Keratinocyte (primary cell): Measurements from ENCODE around the gene CYB5R4. TPM values are rescaled to one million over a fixed set of nuclear protein-coding genes. Genes with fewer than 3 reads are reported as not detected.

Experiments
- DNase-seq: peaks from one replicate; pipeline ENCODE4 v3.0.0-alpha.2; 2011; ENCODE audit warnings: low read depth, missing footprints, low spot score
- FAIRE-seq: peaks from 2 replicates; lab custom pipeline; 2011; peaks lifted over from hg19 to GRCh38; lab: Jason Lieb, UNC
- H2AFZ ChIP-seq: 2 replicates; pipeline ENCODE4 v1.6.0; 2012; ENCODE audit warnings: low read length, control low read depth, inconsistent platforms; ENCODE audit not compliant: control insufficient read depth
- H3K27ac ChIP-seq: 2 replicates; pipeline ENCODE4 v1.5.1; 2011; ENCODE audit warnings: low read length; ENCODE audit not compliant: control insufficient read depth, insufficient read depth
- H3K27me3 ChIP-seq: 3 replicates; pipeline ENCODE4 v1.6.0; 2011; ENCODE audit warnings: low read length; ENCODE audit not compliant: control insufficient read depth, insufficient read depth; ENCODE audit errors: extremely low read depth
- H3K36me3 ChIP-seq, 2 experiments: 2 replicates in 1 of 2; 3 replicates in 1 of 2; pipeline ENCODE4 v1.5.1; 2011; ENCODE audit warnings: low read length in 2 of 2, mild to moderate bottlenecking in 1 of 2; ENCODE audit not compliant: control insufficient read depth in 2 of 2, insufficient read depth in 2 of 2; ENCODE audit errors: extremely low read depth in 1 of 2
- H3K4me1 ChIP-seq: 3 replicates; pipeline ENCODE4 v1.5.1; 2011; ENCODE audit warnings: low read length; ENCODE audit not compliant: control insufficient read depth, insufficient read depth; ENCODE audit errors: extremely low read depth
- H3K4me2 ChIP-seq: 3 replicates; pipeline ENCODE4 v1.6.0; 2011; ENCODE audit warnings: low read depth, low read length; ENCODE audit not compliant: control insufficient read depth, insufficient read depth; ENCODE audit errors: extremely low read depth
- H3K4me3 ChIP-seq, 3 experiments: fragments of 200-600 bp in 1 of 3; sonication (generic) in 1 of 3; 2 replicates in 2 of 3; 3 replicates in 1 of 3; pipeline ENCODE4 v1.5.1; 2011 to 2016; ENCODE audit warnings: low read length in 3 of 3, mild to moderate bottlenecking in 3 of 3, control low read depth in 2 of 3, inconsistent platforms in 1 of 3, low read depth in 1 of 3, mixed read lengths in 1 of 3, mixed run types in 1 of 3, moderate library complexity in 1 of 3; ENCODE audit not compliant: control insufficient read depth in 2 of 3, insufficient read depth in 2 of 3; ENCODE audit errors: extremely low read depth in 1 of 3
- H3K79me2 ChIP-seq: 2 replicates; pipeline ENCODE4 v1.6.0; 2012; ENCODE audit warnings: low read length; ENCODE audit not compliant: control insufficient read depth, insufficient read depth
- H3K9ac ChIP-seq: 3 replicates; pipeline ENCODE4 v1.6.0; 2011; ENCODE audit warnings: low read length; ENCODE audit not compliant: control insufficient read depth, insufficient read depth; ENCODE audit errors: extremely low read depth
- H3K9me1 ChIP-seq: 3 replicates; pipeline ENCODE4 v1.6.0; 2011; ENCODE audit warnings: low read length; ENCODE audit not compliant: control insufficient read depth, insufficient read depth; ENCODE audit errors: extremely low read depth
- H3K9me3 ChIP-seq: 2 replicates; pipeline ENCODE4 v1.5.1; 2012; ENCODE audit warnings: low read depth, low read length; ENCODE audit not compliant: control insufficient read depth
- H4K20me1 ChIP-seq: 3 replicates; pipeline ENCODE4 v1.6.0; 2011; ENCODE audit warnings: low read length; ENCODE audit not compliant: control insufficient read depth, insufficient read depth; ENCODE audit errors: extremely low read depth
- CTCF ChIP-seq, 3 experiments: IDR thresholded peaks in 1 of 3; conservative IDR thresholded peaks in 1 of 3; optimal IDR thresholded peaks in 1 of 3; 2 replicates in 2 of 3; 3 replicates in 1 of 3; pipeline versions ENCODE3 to v1.5.1; 2011; ENCODE audit warnings: low read length in 3 of 3, mild to moderate bottlenecking in 3 of 3, moderate library complexity in 2 of 3, control low read depth in 1 of 3, inconsistent platforms in 1 of 3; ENCODE audit not compliant: insufficient read depth in 2 of 3; ENCODE audit errors: extremely low read depth in 1 of 3
- EZH2 ChIP-seq: IDR thresholded peaks from one replicate; pipeline ENCODE4 v1.6.1; 2012; ENCODE audit warnings: inconsistent platforms, mild to moderate bottlenecking, low read length, moderate library complexity
- dilution Hi-C: fragments of 300-500 bp; cut with MboI; formaldehyde crosslinking; loops from one replicate; pipeline ENCODE4 v1.7.0; 2020; ENCODE audit warnings: low sequenced_read_pairs; ENCODE audit not compliant: extremely low pct_ligation_motif_present
- polyA plus RNA-seq, 5 experiments: library from polyadenylated mRNA; depleted of rRNA in 3 of 5; stranded (reverse) in 3 of 5; stranded (forward) in 1 of 5; unstranded in 1 of 5; fragments of >200 nt; gene quantifications; 1 replicate in 1 of 5; 2 replicates in 3 of 5; 3 replicates in 1 of 5; pipeline versions ENCODE4 v1.2.1 to v1.2.3, GENCODE V29; 2011 to 2012; ENCODE audit warnings: missing spikeins in 2 of 5, low read depth in 1 of 5, low replicate concordance in 1 of 5

The CYB5R4 gene
- polyA plus RNA-seq, 1 donor (not counting 4 experiments of a cell fraction or from before 2014, with no cell fraction given), result 14.0 TPM

- FAIRE-seq, result no peak
- Histone ChIP-seq H4K20me1 (no peaks in the 10 kb centered on the region), H3K27me3 (no peaks in the 10 kb centered on the region), H3K79me2 (no peaks in the 10 kb centered on the region), H2AFZ (no peak overlapping the region), H3K9me3 (no peaks in the 10 kb centered on the region), H3K4me3 (no peak overlapping the region), H3K36me3 (no peaks in the 10 kb centered on the region), H3K9me1 (no peaks in the 10 kb centered on the region), H3K9ac (no peak overlapping the region), H3K4me2 (no peak overlapping the region), H3K4me1 (no peaks in the 10 kb centered on the region), H3K27ac (no peak overlapping the region)
- TF ChIP-seq EZH2 (no peak), CTCF (optimal IDR thresholded peaks at IDR 0.05 in 1 of 3, IDR thresholded peaks at IDR 0.05 in 1 of 3, conservative IDR thresholded peaks at IDR 0.05 in 1 of 3; ENCODE audit: extremely low read depth in 1 of 3, insufficient read depth in 2 of 3, low read length in 3 of 3) (no peak)
- dilution Hi-C loops, result no loop called here
- DNase-seq, result no peak
These were observed 125.8 kb downstream of the CYB5R4 start for GRCh38 chr6:83985308-83985713.

GRCh38 chr6:83985715-83986114 lies 126.2 kb downstream of the CYB5R4 start:
- no peak overlapping the region for H3K4me2 ChIP-seq
- TF ChIP-seq CTCF (optimal IDR thresholded peaks at IDR 0.05 in 1 of 3, IDR thresholded peaks at IDR 0.05 in 1 of 3, conservative IDR thresholded peaks at IDR 0.05 in 1 of 3; ENCODE audit: extremely low read depth in 1 of 3, insufficient read depth in 2 of 3, low read length in 3 of 3) (no peak), EZH2 (no peak)
- no peaks in the 10 kb centered on the region for H3K9me3 ChIP-seq
- no peaks in the 10 kb centered on the region for H3K9me1 ChIP-seq
- no peaks in the 10 kb centered on the region for H3K79me2 ChIP-seq
- no peaks in the 10 kb centered on the region for H4K20me1 ChIP-seq
- no peak overlapping the region for H2AFZ ChIP-seq
- no peaks in the 10 kb centered on the region for H3K27me3 ChIP-seq
- FAIRE-seq (no peak), DNase-seq (no peak)
- dilution Hi-C loops, result no loop called here
- no peaks in the 10 kb centered on the region for H3K4me1 ChIP-seq
- H3K36me3 ChIP-seq, result no peaks in the 10 kb centered on the region
- no peak overlapping the region for H3K4me3 ChIP-seq
- no peak overlapping the region for H3K9ac ChIP-seq
- H3K27ac ChIP-seq, result no peak overlapping the region
